ENCODE data around the gene ARFIP2.
A peak's percentile ranks its signal among the peaks of the same experiment; 100 is the strongest.

The ARFIP2 gene

DNA sequence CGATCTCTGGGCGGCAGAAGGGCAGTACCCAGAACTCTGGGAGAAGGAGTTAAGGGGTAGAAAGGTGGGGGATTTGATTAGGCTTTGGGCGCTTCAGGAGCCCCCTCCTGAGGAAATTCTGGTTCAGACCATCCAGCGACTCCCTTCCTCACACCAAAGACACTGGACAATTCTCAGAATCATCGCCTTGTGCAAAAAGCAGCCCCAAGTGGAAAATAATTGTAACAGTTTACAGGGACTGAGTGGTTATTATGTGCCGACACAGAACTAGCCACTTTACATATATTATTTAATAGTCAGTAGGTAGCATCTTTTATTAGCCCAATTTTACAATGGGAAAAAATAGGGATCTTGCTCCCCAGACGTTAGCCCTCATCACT lies 6.7 kb downstream of the ARFIP2 start:
- Histone ChIP-seq H3K36me3 (ENCODE audit: insufficient read depth, low read length) (peaks cover 9% of the 10 kb centered on the region), H3K9me3 (ENCODE audit: control insufficient read depth, insufficient read depth, low read length) (no peaks in the 10 kb centered on the region), H3K9ac (ENCODE audit: low read depth, low read length) (peak overlapping the region; percentile 77), H3K4me1 (ENCODE audit: insufficient read depth, low read length) (peaks cover 14% of the 10 kb centered on the region)

DNA sequence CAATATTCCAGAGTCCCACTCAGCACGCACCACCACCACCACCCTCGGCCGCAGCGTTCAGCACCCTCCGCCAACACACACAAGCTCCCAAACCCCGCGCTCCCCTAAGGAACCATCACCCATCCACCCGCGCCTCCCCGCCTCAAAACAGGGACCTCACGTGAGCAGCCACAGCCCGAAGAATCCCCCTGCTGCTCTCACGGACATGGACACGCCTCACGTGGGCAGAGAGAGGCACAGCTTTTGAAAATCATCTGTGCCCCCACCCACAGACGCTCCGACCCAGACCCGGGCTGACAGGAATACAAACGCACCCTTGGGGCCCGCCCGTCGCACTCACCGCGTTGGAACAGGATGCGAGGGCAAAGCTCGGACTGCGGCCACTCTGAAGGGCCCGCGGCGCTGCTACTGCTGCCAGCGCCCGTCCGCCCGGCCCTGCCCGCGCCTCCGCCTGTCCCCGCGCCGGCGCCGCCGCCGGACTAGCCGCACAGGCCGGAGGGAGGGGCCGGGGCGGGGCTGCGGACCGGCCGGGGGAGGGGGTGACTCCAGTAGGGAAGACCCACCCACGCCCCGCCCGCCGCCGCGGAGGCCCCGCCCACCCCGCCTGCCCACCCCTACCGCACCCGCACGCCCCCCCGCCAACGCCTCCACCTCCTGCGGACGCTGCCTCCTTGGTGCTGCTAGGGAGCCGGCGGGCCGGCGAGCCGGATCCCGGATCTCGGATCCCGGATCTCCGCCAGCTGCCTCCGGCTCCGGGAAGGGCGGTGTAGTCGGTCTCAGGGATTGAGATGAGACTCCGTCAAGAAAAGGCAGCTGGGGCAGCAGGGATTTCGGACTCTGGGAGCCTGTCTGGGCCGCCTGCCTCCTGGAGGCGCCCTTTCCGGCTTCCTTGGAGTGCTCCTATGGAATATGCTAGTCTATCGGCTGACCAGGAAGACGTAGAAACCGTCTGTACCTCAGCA lies 7.4 kb downstream of the ARFIP2 start, which contains the start of gene TRIM3:
TRIM3 (minus strand) TSS at position 491 of the 962 bp plus-strand sequence. CDS start 8,246 bp downstream, outside the sequence.
- Histone ChIP-seq H3K9me3 (ENCODE audit: control insufficient read depth, insufficient read depth, low read length) (no peaks in the 10 kb centered on the region), H3K4me1 (ENCODE audit: insufficient read depth, low read length) (peaks cover 15% of the 10 kb centered on the region), H3K9ac (ENCODE audit: low read depth, low read length) (peak within 1 kb of the TSS; percentile 94), H3K36me3 (ENCODE audit: insufficient read depth, low read length) (peaks cover 4% of the 10 kb centered on the region; the same call in 1 of the 2 replicates)

DNA sequence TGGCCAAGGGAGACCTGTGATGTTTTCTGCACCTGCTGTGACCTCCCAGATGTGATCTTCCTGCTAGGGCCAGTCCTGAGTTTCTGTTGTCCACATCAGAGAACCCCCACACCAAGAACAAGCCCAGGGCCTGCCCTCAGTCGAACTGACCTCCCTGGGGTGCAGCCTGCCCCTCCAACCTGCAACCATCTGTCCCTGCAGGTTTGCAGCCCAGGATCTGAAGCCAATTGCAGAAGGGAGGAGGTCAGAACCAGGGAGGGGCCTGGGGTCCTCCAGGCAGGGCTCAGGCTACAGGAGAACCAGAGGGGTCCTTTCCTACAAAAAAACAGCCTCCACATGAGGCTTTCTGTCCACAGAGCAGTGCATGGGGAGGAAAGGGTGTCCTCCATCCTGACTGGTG lies 8.2 kb downstream of the ARFIP2 start:
- H3K9ac ChIP-seq (ENCODE audit: low read depth, low read length) = no peak overlapping the region; the same call in 1 of the 2 replicates
- peaks cover 17% of the 10 kb centered on the region for H3K4me1 ChIP-seq (ENCODE audit: insufficient read depth, low read length)
- H3K36me3 ChIP-seq (ENCODE audit: insufficient read depth, low read length) = peaks cover 1% of the 10 kb centered on the region; the same call in 1 of the 2 replicates
- H3K9me3 ChIP-seq (ENCODE audit: control insufficient read depth, insufficient read depth, low read length) = no peaks in the 10 kb centered on the region

DNA sequence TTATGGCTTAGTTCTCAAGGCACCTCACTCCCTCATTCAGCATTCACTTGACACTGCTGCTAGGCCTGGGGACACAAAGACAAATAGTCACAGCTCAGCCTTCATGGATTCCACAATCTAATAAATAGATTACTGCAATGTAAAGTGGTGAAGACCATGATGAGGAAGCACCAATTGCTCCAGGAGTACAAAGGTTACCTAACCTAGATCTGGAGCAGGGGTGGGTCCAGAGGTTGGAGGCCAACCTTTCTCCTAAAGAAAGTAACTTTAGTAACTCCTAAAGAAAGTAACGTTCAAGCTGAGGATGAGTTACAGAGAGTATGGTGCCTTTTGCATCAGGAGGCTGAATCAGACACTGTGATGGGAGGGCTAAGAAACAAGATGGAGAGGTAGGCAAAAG lies 11.5 kb downstream of the ARFIP2 start:
- Histone ChIP-seq H3K9ac (ENCODE audit: low read depth, low read length) (no peak overlapping the region), H3K4me1 (ENCODE audit: insufficient read depth, low read length) (peaks cover 9% of the 10 kb centered on the region), H3K36me3 (ENCODE audit: insufficient read depth, low read length) (no peaks in the 10 kb centered on the region; the same call in 1 of the 2 replicates), H3K9me3 (ENCODE audit: control insufficient read depth, insufficient read depth, low read length) (no peaks in the 10 kb centered on the region)

DNA sequence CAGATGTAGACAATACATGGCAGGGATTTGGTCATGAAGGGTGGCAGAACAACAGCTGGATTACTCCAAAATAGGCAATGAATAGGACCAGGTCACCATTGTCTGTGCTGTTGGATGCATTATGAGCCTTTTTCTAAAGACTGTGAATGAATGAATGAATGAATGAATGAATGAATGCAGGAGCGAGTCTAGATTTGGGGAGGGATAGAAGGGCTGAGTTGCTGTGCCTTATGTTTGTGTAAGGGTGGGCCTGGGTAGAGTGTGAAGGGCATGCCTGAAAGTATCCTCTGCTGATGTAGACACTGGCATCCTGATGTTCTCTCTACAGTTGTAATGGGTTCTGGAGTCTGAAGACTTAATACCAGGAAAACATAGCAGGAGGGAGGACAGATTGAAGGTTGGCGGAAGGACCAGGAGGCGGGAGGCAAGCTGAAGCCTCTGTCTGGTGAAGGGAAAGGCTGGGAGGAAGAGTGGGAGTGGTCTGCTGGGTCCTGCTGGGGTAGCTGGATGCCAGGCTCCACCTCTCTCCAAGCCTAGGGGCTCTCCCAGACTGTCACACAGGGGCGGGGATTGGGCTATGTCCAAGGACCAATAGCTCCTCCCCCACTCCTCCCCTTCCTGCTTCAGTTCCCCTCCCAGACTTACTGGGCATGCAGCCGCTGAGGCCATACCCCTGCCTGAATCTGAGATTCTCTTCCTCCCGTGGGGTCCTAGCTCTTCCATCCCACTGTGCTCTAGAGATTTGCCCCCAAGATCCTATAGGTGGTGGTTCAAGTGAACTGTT lies 12.2 kb downstream of the ARFIP2 start:
- Histone ChIP-seq H3K36me3 (ENCODE audit: insufficient read depth, low read length) (no peaks in the 10 kb centered on the region; the same call in 1 of the 2 replicates), H3K9me3 (ENCODE audit: control insufficient read depth, insufficient read depth, low read length) (no peaks in the 10 kb centered on the region), H3K9ac (ENCODE audit: low read depth, low read length) (no peak overlapping the region), H3K4me1 (ENCODE audit: insufficient read depth, low read length) (peaks cover 7% of the 10 kb centered on the region)

DNA sequence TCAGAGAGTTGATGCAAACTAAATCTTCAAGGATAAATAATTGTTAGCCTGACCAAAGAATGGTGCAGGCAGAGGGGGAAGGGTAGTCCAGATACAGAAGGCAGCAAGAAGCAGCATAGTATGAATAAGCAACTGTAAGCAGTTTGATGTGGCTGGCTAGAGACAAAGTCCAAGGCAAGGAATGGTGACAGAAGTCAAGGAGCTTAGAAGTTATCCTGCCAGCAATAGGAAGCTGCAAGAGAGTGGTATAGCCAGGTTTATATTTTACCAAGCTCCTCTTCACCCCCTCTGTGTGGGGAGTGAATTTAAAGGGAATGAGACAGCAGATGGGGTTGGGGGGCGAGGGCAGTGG lies 22.1 kb downstream of the ARFIP2 start:
- Histone ChIP-seq H3K4me1 (ENCODE audit: insufficient read depth, low read length) (no peaks in the 10 kb centered on the region), H3K9ac (ENCODE audit: low read depth, low read length) (no peak overlapping the region), H3K36me3 (ENCODE audit: insufficient read depth, low read length) (no peaks in the 10 kb centered on the region; the same call in 1 of the 2 replicates), H3K9me3 (ENCODE audit: control insufficient read depth, insufficient read depth, low read length) (no peaks in the 10 kb centered on the region)

DNA sequence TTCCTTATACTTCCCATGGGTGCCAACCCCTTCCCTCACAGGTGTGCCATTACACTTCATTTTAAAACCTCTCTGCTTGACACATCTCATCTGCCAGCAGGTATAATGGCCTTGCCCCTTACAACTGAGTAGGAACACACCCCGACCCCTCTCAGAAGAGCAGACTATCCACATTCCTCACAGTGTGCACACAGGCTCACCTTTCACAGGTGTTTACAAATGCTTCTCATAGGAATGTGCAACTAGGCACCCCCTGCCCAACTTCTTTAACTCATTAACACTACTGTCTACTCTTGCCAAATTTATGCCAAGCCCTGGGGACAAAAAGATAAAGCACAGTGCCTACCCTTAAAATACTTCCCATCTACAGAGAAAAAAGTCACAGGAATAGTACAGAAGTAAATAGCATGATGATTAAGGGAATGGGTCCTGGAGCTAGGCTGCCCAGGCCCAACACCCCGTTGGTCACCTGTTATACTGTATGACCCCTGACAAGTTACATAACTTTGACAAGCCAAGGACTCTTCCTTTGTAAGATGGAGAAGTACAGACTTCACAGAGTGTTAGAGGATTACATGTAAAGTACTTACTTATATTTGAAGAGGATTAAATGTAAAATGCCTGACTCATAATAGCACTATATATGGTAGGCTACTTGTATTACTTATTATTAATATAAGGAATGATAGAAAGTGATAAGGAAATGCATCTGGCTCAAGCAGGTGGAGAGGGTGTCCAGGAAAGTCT lies 22.6 kb downstream of the ARFIP2 start:
- Histone ChIP-seq H3K4me1 (ENCODE audit: insufficient read depth, low read length) (no peaks in the 10 kb centered on the region), H3K36me3 (ENCODE audit: insufficient read depth, low read length) (no peaks in the 10 kb centered on the region), H3K9me3 (ENCODE audit: control insufficient read depth, insufficient read depth, low read length) (no peaks in the 10 kb centered on the region), H3K9ac (ENCODE audit: low read depth, low read length) (no peak overlapping the region)

DNA sequence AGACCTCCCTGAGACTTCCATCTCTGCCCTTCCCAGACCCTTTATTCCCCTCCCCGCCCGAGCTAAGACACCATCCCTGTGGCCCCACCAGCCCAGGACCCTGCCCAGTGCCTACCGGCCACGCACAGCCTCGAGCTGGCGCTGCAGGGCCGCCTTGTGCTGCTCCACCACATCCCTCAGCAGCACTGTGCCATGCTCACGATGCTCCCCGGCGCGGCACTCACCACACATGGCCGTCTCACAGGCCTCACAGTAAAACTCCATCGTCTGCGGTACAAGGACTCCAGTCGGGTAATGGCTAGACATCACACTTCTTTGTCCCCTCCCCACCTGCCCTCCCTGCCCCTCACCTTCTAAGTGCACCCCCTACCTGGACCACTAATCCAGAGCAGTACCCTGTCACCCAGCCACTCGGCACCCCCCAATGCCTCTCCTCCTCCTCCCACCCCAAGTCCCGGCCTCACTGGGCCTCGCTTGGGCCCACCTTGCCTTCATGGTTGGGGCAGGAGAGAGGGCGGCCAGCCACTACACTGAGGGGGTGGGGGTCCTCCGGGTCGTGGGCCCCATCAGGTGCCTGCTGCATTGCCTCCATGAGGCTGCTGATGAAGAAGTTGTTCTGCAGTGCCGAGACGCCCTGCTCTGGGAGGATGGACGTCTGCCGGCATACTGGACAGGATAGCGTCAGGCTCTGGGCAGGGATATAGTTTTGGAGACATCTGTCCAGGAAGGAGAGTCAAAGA lies 23.4 kb downstream of the ARFIP2 start:
- H3K36me3 ChIP-seq (ENCODE audit: insufficient read depth, low read length) = no peaks in the 10 kb centered on the region
- no peaks in the 10 kb centered on the region for H3K9me3 ChIP-seq (ENCODE audit: control insufficient read depth, insufficient read depth, low read length)
- H3K4me1 ChIP-seq (ENCODE audit: insufficient read depth, low read length) = no peaks in the 10 kb centered on the region
- no peak overlapping the region for H3K9ac ChIP-seq (ENCODE audit: low read depth, low read length)

DNA sequence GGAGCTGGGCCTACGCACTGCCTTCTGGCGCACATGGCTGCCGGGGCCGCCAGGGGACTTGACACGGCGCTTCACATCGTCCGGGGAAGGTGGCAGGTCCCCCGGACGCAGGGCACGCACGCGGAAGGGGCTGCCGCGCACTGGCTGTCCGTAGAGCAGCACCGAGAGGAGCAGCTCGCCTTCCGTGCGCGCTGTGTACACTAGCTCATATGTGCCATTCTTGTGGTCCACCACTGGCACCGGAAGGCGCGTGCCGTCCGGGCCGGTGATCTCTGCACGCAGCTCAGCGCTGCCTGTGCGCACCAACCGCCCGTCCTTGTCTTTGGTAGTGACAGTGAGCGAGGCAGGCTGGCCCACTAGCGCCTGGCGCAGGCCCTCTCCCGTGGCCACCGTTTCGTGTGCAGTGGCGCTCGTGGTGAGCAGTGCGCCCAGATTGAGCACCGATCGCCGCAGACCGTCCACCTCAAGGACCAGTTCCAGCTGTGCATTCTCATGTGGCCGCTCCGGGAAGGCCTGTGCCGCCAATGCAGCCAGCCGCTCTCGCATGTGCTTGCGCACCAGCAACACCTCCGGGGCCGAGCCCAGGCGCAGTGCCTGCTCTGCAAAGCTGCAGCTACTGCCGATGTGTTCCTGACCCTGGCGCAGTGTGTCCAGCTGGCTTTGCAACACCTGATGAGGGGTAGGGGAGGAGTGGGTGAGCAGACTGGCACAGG lies 24.6 kb downstream of the ARFIP2 start:
- H3K4me1 ChIP-seq (ENCODE audit: insufficient read depth, low read length) = no peaks in the 10 kb centered on the region
- H3K9me3 ChIP-seq (ENCODE audit: control insufficient read depth, insufficient read depth, low read length) = no peaks in the 10 kb centered on the region
- H3K36me3 ChIP-seq (ENCODE audit: insufficient read depth, low read length) = no peaks in the 10 kb centered on the region
- H3K9ac ChIP-seq (ENCODE audit: low read depth, low read length) = no peak overlapping the region

DNA sequence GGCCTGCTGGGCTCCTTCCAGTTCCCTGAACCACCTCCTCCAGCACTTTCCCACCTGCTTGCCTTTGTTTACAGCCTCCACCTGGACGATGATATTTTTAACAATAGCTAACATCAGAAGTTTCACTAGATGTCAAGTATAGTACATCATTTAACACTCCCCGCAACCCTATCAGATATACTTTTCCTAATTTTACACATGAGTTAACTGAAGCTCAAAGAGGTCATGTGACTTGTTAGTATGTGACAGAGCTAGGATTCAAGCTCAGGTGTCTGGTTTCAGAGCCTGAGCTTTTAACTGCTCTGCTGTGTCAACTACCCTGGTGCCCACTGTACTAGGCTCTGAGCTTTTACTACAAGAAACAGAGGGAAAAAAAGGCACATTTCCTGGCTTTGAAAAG lies 26.1 kb downstream of the ARFIP2 start:
- Histone ChIP-seq H3K4me1 (ENCODE audit: insufficient read depth, low read length) (no peaks in the 10 kb centered on the region), H3K9me3 (ENCODE audit: control insufficient read depth, insufficient read depth, low read length) (no peaks in the 10 kb centered on the region), H3K9ac (ENCODE audit: low read depth, low read length) (no peak overlapping the region), H3K36me3 (ENCODE audit: insufficient read depth, low read length) (no peaks in the 10 kb centered on the region)

DNA sequence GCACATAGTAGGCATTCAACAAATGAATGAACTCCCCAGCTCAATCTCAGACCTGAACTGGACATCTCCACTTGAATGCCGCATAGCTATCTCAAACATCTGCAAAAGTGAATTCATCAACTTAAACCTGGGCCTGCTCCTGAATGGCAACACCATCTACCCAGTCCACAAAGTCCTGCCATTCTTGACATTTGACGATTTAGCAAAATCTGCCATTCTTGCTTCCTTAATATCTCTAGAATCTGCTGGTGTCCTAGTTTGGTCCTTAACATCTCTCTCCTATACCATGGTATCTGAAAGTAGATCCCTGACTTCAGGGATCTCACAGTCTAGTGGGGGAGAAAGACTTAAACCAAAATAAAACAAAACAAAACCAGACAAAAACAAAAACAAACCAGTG lies 28.0 kb downstream of the ARFIP2 start:
- no peaks in the 10 kb centered on the region for H3K4me1 ChIP-seq (ENCODE audit: insufficient read depth, low read length)
- H3K36me3 ChIP-seq (ENCODE audit: insufficient read depth, low read length) = no peaks in the 10 kb centered on the region
- H3K9me3 ChIP-seq (ENCODE audit: control insufficient read depth, insufficient read depth, low read length) = no peaks in the 10 kb centered on the region
- no peak overlapping the region for H3K9ac ChIP-seq (ENCODE audit: low read depth, low read length)

DNA sequence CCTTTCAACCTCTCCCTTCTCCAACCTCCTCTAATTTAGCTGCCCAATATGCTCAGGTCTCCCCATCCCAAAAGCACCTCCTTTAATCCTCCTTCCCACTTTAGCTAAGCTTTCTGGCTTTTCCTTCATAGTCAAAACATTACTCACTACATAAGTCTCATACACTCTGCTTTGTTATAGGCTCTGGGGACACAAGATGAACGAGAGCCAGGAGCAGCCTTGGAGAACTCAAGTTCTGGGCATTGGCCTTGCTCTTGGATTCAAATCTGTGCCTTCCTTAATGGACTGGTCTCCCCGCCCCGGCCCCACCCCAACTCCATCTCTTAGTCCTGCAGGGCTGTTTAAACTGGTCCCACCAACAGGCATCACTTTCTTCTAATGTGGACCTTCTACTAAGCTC lies 28.9 kb downstream of the ARFIP2 start:
- Histone ChIP-seq H3K4me1 (ENCODE audit: insufficient read depth, low read length) (no peaks in the 10 kb centered on the region), H3K9me3 (ENCODE audit: control insufficient read depth, insufficient read depth, low read length) (no peaks in the 10 kb centered on the region), H3K36me3 (ENCODE audit: insufficient read depth, low read length) (no peaks in the 10 kb centered on the region), H3K9ac (ENCODE audit: low read depth, low read length) (no peak overlapping the region)

DNA sequence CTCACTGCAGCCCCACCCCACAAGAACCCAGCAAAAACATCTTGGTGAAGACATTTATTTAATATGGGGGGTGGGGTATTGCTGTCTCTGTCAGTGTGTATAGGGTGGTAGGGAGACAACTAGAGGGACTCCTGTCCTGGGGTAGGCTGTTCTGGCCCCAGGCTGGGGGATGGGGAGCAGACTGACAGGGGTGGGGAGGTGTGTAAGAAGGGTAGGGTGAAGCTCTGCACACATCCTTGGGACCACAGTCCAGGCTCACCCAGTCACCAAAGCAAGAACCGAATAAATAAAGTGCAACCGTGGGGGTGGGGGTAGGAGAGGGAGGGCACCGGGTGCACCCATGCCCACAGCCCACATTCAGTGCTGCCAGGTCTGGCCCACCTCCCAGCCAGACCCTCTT lies 32.6 kb downstream of the ARFIP2 start:
- H3K36me3 ChIP-seq (ENCODE audit: insufficient read depth, low read length) = no peaks in the 10 kb centered on the region
- no peaks in the 10 kb centered on the region for H3K9me3 ChIP-seq (ENCODE audit: control insufficient read depth, insufficient read depth, low read length)
- no peaks in the 10 kb centered on the region for H3K4me1 ChIP-seq (ENCODE audit: insufficient read depth, low read length)
- H3K9ac ChIP-seq (ENCODE audit: low read depth, low read length) = no peak overlapping the region

All from ES-I3 (cell line).